Suprapubic skin (tissue), 4 donors: ENCODE data around the gene SCAMP2.

ENCODE experiments used
- EP300 ChIP-seq: sonication (generic); formaldehyde crosslinking; IDR thresholded peaks from one replicate; pipeline ENCODE4 v1.6.1; 2017; ENCODE audit warnings: antibody characterized with exemption
- POLR2A ChIP-seq, 2 donors: fragments of 450-650 bp; IDR thresholded peaks; one replicate each; pipeline ENCODE4 v1.6.1; 2017; ENCODE audit warnings: antibody characterized with exemption in 2 of 2, mild to moderate bottlenecking in 2 of 2, moderate library complexity in 2 of 2
- POLR2AphosphoS5 ChIP-seq, 3 donors: sonication (generic); formaldehyde crosslinking; IDR thresholded peaks; one replicate each; pipeline ENCODE4 v1.6.1; 2017; ENCODE audit warnings: antibody characterized with exemption in 3 of 3
- TF ChIP-seq, protein P1 (sequence below), 2 donors: fragments of 200-600 bp in 1 of 2; fragments of 450-650 bp in 1 of 2; sonication (generic) in 1 of 2; IDR thresholded peaks; one replicate each; pipeline ENCODE4 v1.5.1; 2016 to 2019; ENCODE audit warnings: antibody characterized with exemption in 2 of 2, mild to moderate bottlenecking in 1 of 2, moderate library complexity in 1 of 2

DNA sequence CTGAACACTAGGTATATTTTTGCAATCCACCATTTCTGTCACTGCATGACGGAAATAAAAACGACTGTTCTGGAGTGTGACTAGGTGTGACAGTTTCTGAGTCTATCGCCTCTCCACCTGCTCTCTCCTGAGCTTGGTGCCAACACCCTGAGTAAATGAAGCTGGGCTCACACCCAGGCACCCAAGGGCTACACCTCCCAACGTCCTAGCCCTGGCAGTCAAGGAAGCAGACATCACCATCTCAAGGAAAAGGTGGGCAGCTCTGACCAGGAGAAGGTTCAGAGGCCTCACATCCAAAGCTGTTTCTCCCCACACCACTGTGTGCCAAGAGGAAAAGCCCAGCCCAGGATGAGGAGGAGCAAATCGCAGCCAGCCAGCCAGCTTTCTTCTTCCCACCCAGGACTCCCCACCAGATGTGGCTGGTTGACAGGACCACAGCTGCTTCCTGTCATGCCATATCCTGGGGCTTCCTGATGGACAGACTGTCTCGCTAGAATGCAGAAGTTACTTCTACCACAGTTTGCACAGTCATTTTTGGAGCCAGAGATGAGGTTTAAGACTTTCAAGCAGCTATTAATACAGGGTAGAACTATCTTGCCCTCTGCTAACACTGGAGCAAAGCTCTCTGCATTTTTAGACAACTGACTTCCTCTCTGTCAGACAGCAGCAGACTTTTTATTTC, 3.3 kb downstream of the SCAMP2 start:
- TF ChIP-seq, protein P1, sequence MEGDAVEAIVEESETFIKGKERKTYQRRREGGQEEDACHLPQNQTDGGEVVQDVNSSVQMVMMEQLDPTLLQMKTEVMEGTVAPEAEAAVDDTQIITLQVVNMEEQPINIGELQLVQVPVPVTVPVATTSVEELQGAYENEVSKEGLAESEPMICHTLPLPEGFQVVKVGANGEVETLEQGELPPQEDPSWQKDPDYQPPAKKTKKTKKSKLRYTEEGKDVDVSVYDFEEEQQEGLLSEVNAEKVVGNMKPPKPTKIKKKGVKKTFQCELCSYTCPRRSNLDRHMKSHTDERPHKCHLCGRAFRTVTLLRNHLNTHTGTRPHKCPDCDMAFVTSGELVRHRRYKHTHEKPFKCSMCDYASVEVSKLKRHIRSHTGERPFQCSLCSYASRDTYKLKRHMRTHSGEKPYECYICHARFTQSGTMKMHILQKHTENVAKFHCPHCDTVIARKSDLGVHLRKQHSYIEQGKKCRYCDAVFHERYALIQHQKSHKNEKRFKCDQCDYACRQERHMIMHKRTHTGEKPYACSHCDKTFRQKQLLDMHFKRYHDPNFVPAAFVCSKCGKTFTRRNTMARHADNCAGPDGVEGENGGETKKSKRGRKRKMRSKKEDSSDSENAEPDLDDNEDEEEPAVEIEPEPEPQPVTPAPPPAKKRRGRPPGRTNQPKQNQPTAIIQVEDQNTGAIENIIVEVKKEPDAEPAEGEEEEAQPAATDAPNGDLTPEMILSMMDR (IDR thresholded peaks at IDR 0.05): no peak
- TF ChIP-seq POLR2A (IDR thresholded peaks at IDR 0.05): no peak
- TF ChIP-seq EP300: no peak
- no peak for TF ChIP-seq POLR2AphosphoS5 (IDR thresholded peaks at IDR 0.05)
